ENCODE measurements around the gene RABL6.
A peak's percentile ranks its signal among the peaks of the same experiment; 100 is the strongest.
"Not testable (repeated sequence)": the region's sequence is repeated elsewhere in the genome, so short reads cannot be mapped to it uniquely, and the experiment has no call there.

The RABL6 gene

GRCh38 chr9:136838314-136839228, 30.8 kb downstream of the RABL6 start:
- TF ChIP-seq GATA1 (IDR thresholded peaks at IDR 0.05; ENCODE audit: low read depth, low read length): no peak
- no peak for TF ChIP-seq POLR2A (IDR thresholded peaks at IDR 0.05; ENCODE audit: low read length)
- DNase-seq: no peak

- DNase-seq: no peak
- no peak for TF ChIP-seq GATA1 (IDR thresholded peaks at IDR 0.05; ENCODE audit: low read depth, low read length)
- TF ChIP-seq POLR2A (IDR thresholded peaks at IDR 0.05; ENCODE audit: low read length): no peak
Measured at GRCh38 chr9:136839229-136840139, 31.7 kb downstream of the RABL6 start.

GRCh38 chr9:136840140-136840876, 32.6 kb downstream of the RABL6 start:
- TF ChIP-seq POLR2A (IDR thresholded peaks at IDR 0.05; ENCODE audit: low read length): no peak
- TF ChIP-seq GATA1 (IDR thresholded peaks at IDR 0.05; ENCODE audit: low read depth, low read length): no peak
- no peak for DNase-seq

GRCh38 chr9:136840877-136841645, 33.3 kb downstream of the RABL6 start:
- no peak for DNase-seq
- TF ChIP-seq POLR2A (IDR thresholded peaks at IDR 0.05; ENCODE audit: low read length) (no peak), GATA1 (IDR thresholded peaks at IDR 0.05; ENCODE audit: low read depth, low read length) (no peak)

- DNase-seq: not testable (repeated sequence)
Measured at GRCh38 chr9:136841646-136842379, 34.1 kb downstream of the RABL6 start.

GRCh38 chr9:136842380-136842948, 34.7 kb downstream of the RABL6 start, which contains the start of gene AJM1:
TSS of gene AJM1 (plus strand) at chr9:136842478. CDS start at chr9:136844415, 1,937 bp downstream.
- peak; percentile 82 to 89 for DNase-seq

GRCh38 chr9:136843159-136843800, 35.5 kb downstream of the RABL6 start:
- DNase-seq: not testable (repeated sequence)

- peak; percentile 56 to 71 for DNase-seq
Measured at GRCh38 chr9:136843801-136844740, 36.3 kb downstream of the RABL6 start.

GRCh38 chr9:136844761-136845464, 37.2 kb downstream of the RABL6 start:
- no peak for TF ChIP-seq GATA1 (IDR thresholded peaks at IDR 0.05; ENCODE audit: low read depth, low read length)
- TF ChIP-seq POLR2A (IDR thresholded peaks at IDR 0.05; ENCODE audit: low read length): no peak
- no peak for DNase-seq

GRCh38 chr9:136845465-136846260, 37.9 kb downstream of the RABL6 start:
- DNase-seq: no peak
- TF ChIP-seq GATA1 (IDR thresholded peaks at IDR 0.05; ENCODE audit: low read depth, low read length): no peak
- no peak for TF ChIP-seq POLR2A (IDR thresholded peaks at IDR 0.05; ENCODE audit: low read length)

Data from erythroblast (primary cell).